H1 (cell line): ENCODE measurements around the gene SLC17A6. TPM values are rescaled to one million over a fixed set of nuclear protein-coding genes. Genes with fewer than 3 reads are reported as not detected.

Experiments
- CTCF ChIA-PET: fragments of 300-600 bp; sonication (Branson Sonifier 250); formaldehyde crosslinking; loops from one replicate; lab custom pipeline; 2021; ENCODE audit not compliant: partially characterized antibody; lab: Charles Lee
- POLR2A ChIA-PET: fragments of 300-600 bp; sonication (Branson Sonifier 250); formaldehyde crosslinking; loops from one replicate; lab custom pipeline; 2021; ENCODE audit warnings: inconsistent platforms; ENCODE audit not compliant: partially characterized antibody; lab: Charles Lee
- DNase-seq, 2 experiments: peaks; one replicate each; pipeline versions ENCODE4 v3.0.0 to v3.0.0-alpha.2; 2010 to 2022; ENCODE audit warnings: low spot score in 2 of 2, low read depth in 1 of 2, mixed read lengths in 1 of 2
- FAIRE-seq: peaks from 2 replicates; lab custom pipeline; 2011; peaks lifted over from hg19 to GRCh38; lab: Jason Lieb, UNC
- H2AFZ ChIP-seq: 2 replicates; pipeline ENCODE4 v1.8.1; 2012; ENCODE audit warnings: low read length, inconsistent platforms
- H2AK5ac ChIP-seq: 2 replicates; pipeline ENCODE4 v1.6.1; 2013; ENCODE audit warnings: low read depth, low read length
- H2BK120ac ChIP-seq: replicated peaks from 2 replicates; pipeline ENCODE3; 2013; ENCODE audit warnings: low read depth, low read length, inconsistent platforms
- H2BK12ac ChIP-seq: 2 replicates; pipeline ENCODE4 v1.6.1; 2013; ENCODE audit warnings: low read depth, low read length
- H2BK15ac ChIP-seq: 2 replicates; pipeline ENCODE4 v1.6.1; 2013; ENCODE audit warnings: low read length
- H2BK20ac ChIP-seq: 2 replicates; pipeline ENCODE4 v1.6.1; 2013; ENCODE audit warnings: low read length
- H2BK5ac ChIP-seq: 2 replicates; pipeline ENCODE4 v1.6.1; 2013; ENCODE audit warnings: low read depth, low read length
- H3K14ac ChIP-seq: 2 replicates; pipeline ENCODE4 v1.6.1; 2013; ENCODE audit warnings: inconsistent platforms; ENCODE audit not compliant: insufficient read length
- H3K18ac ChIP-seq: 2 replicates; pipeline ENCODE4 v1.6.1; 2013; ENCODE audit warnings: low read length; ENCODE audit errors: extremely low read depth
- H3K23ac ChIP-seq: 2 replicates; pipeline ENCODE4 v1.6.1; 2013; ENCODE audit warnings: inconsistent platforms; ENCODE audit not compliant: insufficient read length
- H3K23me2 ChIP-seq: 2 replicates; pipeline ENCODE4 v1.6.1; 2013; ENCODE audit warnings: low read depth, low read length
- H3K27ac ChIP-seq: 2 replicates; pipeline ENCODE4 v1.6.1; 2011; ENCODE audit warnings: low read depth, low read length, inconsistent platforms
- H3K27me3 ChIP-seq, 4 experiments: replicated peaks in 1 of 4; 1 replicate in 1 of 4; 2 replicates in 3 of 4; pipeline versions ENCODE4 v1.6.1 to v1.8.1; 2011 to 2013; ENCODE audit warnings: low read length in 3 of 4, mild to moderate bottlenecking in 3 of 4, inconsistent platforms in 2 of 4, mixed read lengths in 2 of 4, moderate library complexity in 1 of 4; ENCODE audit not compliant: control insufficient read depth in 3 of 4, insufficient read depth in 3 of 4; ENCODE audit errors: extremely low read depth in 1 of 4
- H3K36me3 ChIP-seq, 4 experiments: 2 replicates each; pipeline versions ENCODE4 v1.6.1 to v1.8.1; 2011 to 2013; ENCODE audit warnings: mild to moderate bottlenecking in 4 of 4, low read length in 3 of 4, moderate library complexity in 2 of 4, control low read depth in 1 of 4, inconsistent platforms in 1 of 4; ENCODE audit not compliant: insufficient read depth in 4 of 4, control insufficient read depth in 2 of 4
- H3K4ac ChIP-seq: replicated peaks from 2 replicates; pipeline ENCODE3; 2013; ENCODE audit warnings: low read length, low read depth, mixed read lengths, inconsistent platforms; ENCODE audit not compliant: insufficient read length
- H3K4me1 ChIP-seq, 4 experiments: replicated peaks in 1 of 4; 1 replicate in 1 of 4; 2 replicates in 3 of 4; pipeline versions ENCODE4 v1.6.1 to v1.8.1; 2011 to 2013; ENCODE audit warnings: low read length in 3 of 4, inconsistent platforms in 2 of 4, mixed read lengths in 1 of 4; ENCODE audit not compliant: insufficient read depth in 4 of 4, control insufficient read depth in 3 of 4
- H3K4me2 ChIP-seq, 2 experiments: 2 replicates each; pipeline versions ENCODE4 v1.6.1 to v1.8.1; 2011 to 2013; ENCODE audit warnings: low read depth in 2 of 2, low read length in 2 of 2, control low read depth in 1 of 2, inconsistent platforms in 1 of 2, mild to moderate bottlenecking in 1 of 2; ENCODE audit not compliant: insufficient read depth in 1 of 2
- H3K4me3 ChIP-seq, 4 experiments: fragments of 200-600, 300-600 bp in 1 of 4; sonication (generic), shearing (Covaris generic), sonication (Bioruptor Twin) in 1 of 4; 2 replicates each; pipeline versions ENCODE4 v1.5.1 to v1.8.1; 2011 to 2016; ENCODE audit warnings: low read length in 4 of 4, low read depth in 3 of 4, control low read depth in 2 of 4, inconsistent platforms in 2 of 4, mild to moderate bottlenecking in 2 of 4, mixed read lengths in 1 of 4, moderate library complexity in 1 of 4; ENCODE audit not compliant: insufficient read depth in 2 of 4; ENCODE audit errors: extremely low read depth in 1 of 4
- H3K56ac ChIP-seq: replicated peaks from 2 replicates; pipeline ENCODE3; 2013; ENCODE audit warnings: low read depth, mild to moderate bottlenecking, mixed read lengths, low read length, inconsistent platforms; ENCODE audit not compliant: insufficient read length
- H3K79me1 ChIP-seq: 2 replicates; pipeline ENCODE4 v1.6.1; 2013; ENCODE audit warnings: low read depth, low read length, control low read depth
- H3K79me2 ChIP-seq, 2 experiments: 2 replicates each; pipeline versions ENCODE4 v1.6.1 to v1.8.1; 2012 to 2013; ENCODE audit warnings: low read length in 2 of 2, mild to moderate bottlenecking in 2 of 2, inconsistent platforms in 1 of 2; ENCODE audit not compliant: insufficient read depth in 2 of 2, control insufficient read depth in 1 of 2
- H3K9ac ChIP-seq, 4 experiments: replicated peaks in 1 of 4; 1 replicate in 1 of 4; 2 replicates in 3 of 4; pipeline versions ENCODE4 v1.6.1 to v1.8.1; 2011 to 2013; ENCODE audit warnings: low read depth in 3 of 4, low read length in 3 of 4, control low read depth in 2 of 4, mild to moderate bottlenecking in 2 of 4, moderate library complexity in 2 of 4, inconsistent platforms in 1 of 4; ENCODE audit errors: extremely low read depth in 1 of 4
- H3K9me3 ChIP-seq, 2 experiments: 2 replicates each; pipeline versions ENCODE4 v1.6.1 to v1.8.1; 2012 to 2013; ENCODE audit warnings: mild to moderate bottlenecking in 2 of 2, moderate library complexity in 2 of 2, control low read depth in 1 of 2, inconsistent platforms in 1 of 2, low read depth in 1 of 2, low read length in 1 of 2, mixed read lengths in 1 of 2; ENCODE audit not compliant: insufficient read depth in 2 of 2
- H4K20me1 ChIP-seq, 2 experiments: replicated peaks in 1 of 2; 2 replicates each; pipeline versions ENCODE3 to v1.8.1; 2011 to 2013; ENCODE audit warnings: inconsistent platforms in 2 of 2, low read length in 2 of 2, mild to moderate bottlenecking in 1 of 2; ENCODE audit not compliant: insufficient read depth in 2 of 2, control insufficient read depth in 1 of 2
- H4K5ac ChIP-seq: 2 replicates; pipeline ENCODE4 v1.6.1; 2013; ENCODE audit warnings: low read length, low read depth, mixed read lengths, inconsistent platforms; ENCODE audit not compliant: insufficient read length
- H4K8ac ChIP-seq: 2 replicates; pipeline ENCODE4 v1.8.0; 2013; ENCODE audit warnings: mild to moderate bottlenecking, moderate library complexity, low read length, inconsistent platforms; ENCODE audit not compliant: insufficient read depth; ENCODE audit errors: extremely low read depth
- H4K91ac ChIP-seq: replicated peaks from 2 replicates; pipeline ENCODE3; 2013; ENCODE audit warnings: low read length, mixed read lengths, inconsistent platforms; ENCODE audit not compliant: insufficient read length
- MAFK ChIP-seq: IDR thresholded peaks from 2 replicates; pipeline ENCODE4 v1.6.1; 2012; ENCODE audit warnings: low read depth, mild to moderate bottlenecking, improper control_type of control experiment, low read length
- SUZ12 ChIP-seq: fragments of 200-600 bp; sonication (generic); IDR thresholded peaks from 2 replicates; pipeline ENCODE4 v1.6.1; 2012; ENCODE audit warnings: mild to moderate bottlenecking, inconsistent platforms, low read length, moderate library complexity, mixed read lengths
- WGBS, 2 experiments: shearing (Covaris generic) in 1 of 2; methylation state at CpG; one replicate each; pipeline versions ENCODE4 v1.1.6 to v1.1.7; 2013 to 2015; ENCODE audit warnings: low lambda C conversion rate in 2 of 2, mixed read lengths in 2 of 2, inconsistent platforms in 1 of 2, low coverage in 1 of 2, missing lambda C conversion rate in 1 of 2; ENCODE audit not compliant: insufficient replicate concordance in 2 of 2, insufficient coverage in 1 of 2, insufficient read length in 1 of 2; ENCODE audit errors: extremely low coverage in 1 of 2, missing lambda C conversion rate in 1 of 2; 5-methylcytosine and 5-hydroxymethylcytosine counted together
- polyA plus RNA-seq, 7 experiments: library from polyadenylated mRNA; depleted of rRNA in 3 of 7; stranded (reverse) in 5 of 7; unstranded in 2 of 7; fragments of >200 nt in 5 of 7; fragments of 200-250 nt in 2 of 7; gene quantifications; 1 replicate in 5 of 7; 2 replicates in 1 of 7; 4 replicates in 1 of 7; pipeline versions ENCODE4 v1.2.1 to v1.2.3, GENCODE V29; 2011 to 2013; ENCODE audit warnings: missing spikeins in 2 of 7, mixed read lengths in 2 of 7
- total RNA-seq: library from RNA; stranded (reverse); fragmentation: NEBNext Ultra II Directional; extraction: Animal tissue kit (Norgen Biotek cat#: 25700); gene quantifications from 2 replicates; pipeline ENCODE4 v1.2.1, GENCODE V29; 2021

SLC17A6 gene
- total and polyA plus RNA-seq, 2 of the 8 experiments (the other 6 are each of a cell fraction or from before 2014, with no cell fraction given), result 0.24 to 1.6 TPM

- Histone ChIP-seq H3K23ac (no peak overlapping the region), H3K23me2 (peaks cover 30% of the 10 kb centered on the region), H3K79me1 (no peaks in the 10 kb centered on the region), H2BK5ac (no peak overlapping the region), H2BK120ac (no peak overlapping the region), H2BK20ac (no peak overlapping the region)
- no peak for DNase-seq
- ChIA-PET POLR2A (interaction anchor here (1.1 to 1.2 kb wide), 2 partner anchors 283 to 298 kb away, joined by 3 to 7 read pairs; partner anchors contain the start of gene FANCF), CTCF (interaction anchor here (1.1 to 1.5 kb wide), 2 partner anchors 99 to 197 kb away, joined by 4 to 6 read pairs; no protein-coding TSS in a partner anchor)
- TF ChIP-seq MAFK, result no peak
- peak; percentile 44; the same call in 1 of the 2 replicates for TF ChIP-seq SUZ12
- TF ChIP-seq, all 59 proteins: peak for 1
- peak overlapping the region; percentile 53; the same call in 1 of the 2 replicates for H2BK12ac ChIP-seq
- H3K4me1 ChIP-seq, result peaks cover 15 to 24% (median 18%) of the 10 kb centered on the region in 4 experiments
- H4K91ac ChIP-seq, result no peak overlapping the region
- H4K5ac ChIP-seq, result no peak overlapping the region
- H3K4me3 ChIP-seq, result peak overlapping the region; percentile 36 to 61 (median 44); a peak in 7 of 8 replicates
- H3K18ac ChIP-seq, result no peak overlapping the region
- no peak overlapping the region for H3K4ac ChIP-seq
- H2BK15ac ChIP-seq, result no peak overlapping the region
- no peaks in the 10 kb centered on the region for H3K36me3 ChIP-seq
- peak overlapping the region; percentile 6; the same call in 1 of the 2 replicates for H2AFZ ChIP-seq
- H3K9ac ChIP-seq, result no peak overlapping the region; a peak in 1 of 7 replicates
- H3K56ac ChIP-seq, result no peak overlapping the region
- H3K27me3 ChIP-seq, result peaks cover 8 to 50% (median 31%) of the 10 kb centered on the region in 4 experiments; a peak in 6 of 7 replicates
- H2AK5ac ChIP-seq, result no peak overlapping the region
- H3K27ac ChIP-seq, result no peak overlapping the region
- no peaks in the 10 kb centered on the region for H3K79me2 ChIP-seq
- H4K8ac ChIP-seq, result no peak overlapping the region
- FAIRE-seq, result no peak
- no peaks in the 10 kb centered on the region for H3K9me3 ChIP-seq
- H3K14ac ChIP-seq, result no peak overlapping the region
- H3K4me2 ChIP-seq, result peak overlapping the region; percentile 77 to 97
- no peaks in the 10 kb centered on the region for H4K20me1 ChIP-seq
- WGBS, 2 experiments, result 4% methylated on average over 6 of the region's 6 CpGs; no CpG with 5 or more reads in 1 of the 2 experiments
These were observed 4.8 kb downstream of the SLC17A6 start for GRCh38 chr11:22343032-22343324.
